RPMI7951 (cell line): ENCODE results near the gene EME1. TPM values are rescaled to one million over a fixed set of nuclear protein-coding genes. Genes with fewer than 3 reads are reported as not detected.
"Not testable (repeated sequence)": the region's sequence is repeated elsewhere in the genome, so short reads cannot be mapped to it uniquely, and the experiment has no call there.

Source experiments
- DNase-seq: peaks from one replicate; pipeline ENCODE4 v3.0.0-alpha.2; 2012; ENCODE audit warnings: low read depth
- total RNA-seq: library from RNA; depleted of rRNA; stranded (reverse); fragments of >200 nt; shearing (Covaris generic); gene quantifications from 2 replicates; pipeline ENCODE4 v1.2.3, GENCODE V29; 2014

The EME1 gene
- total RNA-seq, 1 experiment from 2014 or later = 14.3 TPM

- DNase-seq = no peak
These were observed 20.7 kb downstream of the EME1 start for GRCh38 chr17:50393700-50394099.

- no peak for DNase-seq
These were observed 21.7 kb downstream of the EME1 start for GRCh38 chr17:50394711-50395110.

- DNase-seq = peak; percentile 44
These were observed 23.5 kb downstream of the EME1 start for GRCh38 chr17:50396261-50397110.

GRCh38 chr17:50397111-50397918 is 24.3 kb downstream of the EME1 start, which contains the start of gene LRRC59:
Gene LRRC59, minus strand, starts transcription at chr17:50397523. Its CDS starts 206 bp downstream, at chr17:50397317.
- DNase-seq = peak; percentile 79

GRCh38 chr17:50397919-50398285 is 24.9 kb downstream of the EME1 start:
- DNase-seq = no peak

- DNase-seq = not testable (repeated sequence)
These were observed 25.6 kb downstream of the EME1 start for GRCh38 chr17:50398672-50399071.

GRCh38 chr17:50399591-50399990 is 26.6 kb downstream of the EME1 start:
- DNase-seq = not testable (repeated sequence)

- DNase-seq = not testable (repeated sequence)
These were observed 32.3 kb downstream of the EME1 start for GRCh38 chr17:50405351-50405750.

- DNase-seq = no peak
These were observed 33.5 kb downstream of the EME1 start for GRCh38 chr17:50406578-50406977.

GRCh38 chr17:50407921-50408320 is 34.9 kb downstream of the EME1 start:
- no peak for DNase-seq

GRCh38 chr17:50412188-50412732 is 39.2 kb downstream of the EME1 start:
- DNase-seq = no peak

- no peak for DNase-seq
These were observed 41.8 kb downstream of the EME1 start for GRCh38 chr17:50414808-50415207.

- DNase-seq = not testable (repeated sequence)
These were observed 46.5 kb downstream of the EME1 start for GRCh38 chr17:50419577-50419976.

- DNase-seq = peak; percentile 9
These were observed 47.5 kb downstream of the EME1 start for GRCh38 chr17:50420419-50421112.

GRCh38 chr17:50421308-50422051 is 48.5 kb downstream of the EME1 start:
- DNase-seq = peak; percentile 22

GRCh38 chr17:50422738-50423137 is 49.7 kb downstream of the EME1 start:
- DNase-seq = no peak

- DNase-seq = peak; percentile 90
These were observed 50.6 kb downstream of the EME1 start for GRCh38 chr17:50423553-50424159.

- no peak for DNase-seq
These were observed 51.4 kb downstream of the EME1 start for GRCh38 chr17:50424246-50424995.

GRCh38 chr17:50424996-50425681 is 52.1 kb downstream of the EME1 start:
- DNase-seq = no peak
